SK-N-SH treated with all-trans-retinoic acid at 6 μM for 48 hours (cell line): ENCODE measurements around the gene WWC2.
"Not testable (repeated sequence)": the region's sequence is repeated elsewhere in the genome, so short reads cannot be mapped to it uniquely, and the experiment has no call there.

ENCODE experiments used
- TCF4 ChIP-seq: fragments of 250-450 bp; sonication (Bioruptor Pico); IDR thresholded peaks from 2 replicates; pipeline ENCODE4 v1.8.0; 2021; ENCODE audit warnings: mild to moderate bottlenecking, moderate library complexity, borderline replicate concordance
- TF ChIP-seq, protein P1 (sequence below): fragments of 250-450 bp; sonication (Bioruptor Pico); IDR thresholded peaks from 2 replicates; pipeline ENCODE4 v1.8.0; 2020; ENCODE audit warnings: mild to moderate bottlenecking, moderate library complexity, borderline replicate concordance

DNA sequence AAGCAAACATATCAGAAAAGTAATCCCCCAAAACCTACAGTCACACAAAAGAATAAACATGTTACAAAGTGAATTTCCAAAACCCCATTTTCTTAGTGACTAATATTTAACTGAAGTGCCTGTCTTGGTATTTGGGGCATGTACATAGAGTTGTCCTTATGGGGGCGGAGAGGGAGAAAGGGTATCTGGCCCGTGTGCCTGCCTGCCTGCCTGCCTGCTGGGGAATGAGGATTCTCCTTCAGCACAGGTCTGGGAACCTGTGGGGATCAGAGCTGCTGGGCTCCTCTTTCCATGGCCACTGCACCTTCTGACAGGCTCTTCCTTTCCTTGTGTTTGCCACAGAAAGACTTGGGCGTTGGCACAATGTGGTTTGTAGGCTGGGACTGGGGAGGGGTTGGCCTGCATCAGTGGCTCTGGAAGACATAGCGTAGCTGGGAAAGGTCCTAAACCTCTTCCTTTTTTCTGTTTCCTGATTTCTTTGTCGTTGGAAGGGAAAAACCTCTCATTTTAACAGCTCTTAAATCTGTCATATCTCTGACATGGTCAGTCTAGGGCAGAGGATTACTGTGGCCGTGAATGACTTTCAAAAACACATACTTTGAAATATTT is 94.8 kb downstream of the WWC2 start:
- TF ChIP-seq, protein P1, sequence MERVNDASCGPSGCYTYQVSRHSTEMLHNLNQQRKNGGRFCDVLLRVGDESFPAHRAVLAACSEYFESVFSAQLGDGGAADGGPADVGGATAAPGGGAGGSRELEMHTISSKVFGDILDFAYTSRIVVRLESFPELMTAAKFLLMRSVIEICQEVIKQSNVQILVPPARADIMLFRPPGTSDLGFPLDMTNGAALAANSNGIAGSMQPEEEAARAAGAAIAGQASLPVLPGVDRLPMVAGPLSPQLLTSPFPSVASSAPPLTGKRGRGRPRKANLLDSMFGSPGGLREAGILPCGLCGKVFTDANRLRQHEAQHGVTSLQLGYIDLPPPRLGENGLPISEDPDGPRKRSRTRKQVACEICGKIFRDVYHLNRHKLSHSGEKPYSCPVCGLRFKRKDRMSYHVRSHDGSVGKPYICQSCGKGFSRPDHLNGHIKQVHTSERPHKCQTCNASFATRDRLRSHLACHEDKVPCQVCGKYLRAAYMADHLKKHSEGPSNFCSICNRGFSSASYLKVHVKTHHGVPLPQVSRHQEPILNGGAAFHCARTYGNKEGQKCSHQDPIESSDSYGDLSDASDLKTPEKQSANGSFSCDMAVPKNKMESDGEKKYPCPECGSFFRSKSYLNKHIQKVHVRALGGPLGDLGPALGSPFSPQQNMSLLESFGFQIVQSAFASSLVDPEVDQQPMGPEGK, result not testable (repeated sequence)
- not testable (repeated sequence) for TF ChIP-seq TCF4 (CRISPR knock-in tag)
